ENCODE measurements around the gene ASTE1.

Gene ASTE1

GRCh38 chr3:131050001-131050400, 23.4 kb upstream of the ASTE1 start (continued):
- no peak for TF ChIP-seq ZNF214 (tag by site-specific recombination; IDR thresholded peaks at IDR 0.05; ENCODE audit: borderline replicate concordance)

DNA sequence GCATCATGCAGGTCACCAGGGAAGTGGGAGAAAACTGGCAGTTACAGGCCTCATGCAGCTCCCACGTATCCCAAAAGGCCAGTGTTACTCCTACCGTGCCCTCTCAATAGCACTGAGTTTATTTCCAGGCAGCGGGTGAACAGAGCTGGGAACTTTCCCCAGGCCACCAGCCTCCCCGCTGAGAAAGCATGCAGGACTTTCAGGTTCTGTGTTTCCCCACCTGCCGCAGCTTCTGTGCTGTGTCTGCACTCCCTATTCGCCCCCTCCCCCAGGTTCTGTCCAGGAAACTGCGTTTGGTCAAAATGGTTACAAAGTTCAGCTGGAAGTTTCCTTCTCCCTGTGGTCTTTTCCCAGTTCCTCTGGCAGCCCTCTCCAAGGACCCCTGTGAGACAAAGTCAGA, 21.4 kb upstream of the ASTE1 start:
- no peaks in the 10 kb centered on the region for H3K9me3 ChIP-seq (ENCODE audit: control insufficient read depth, insufficient read depth, low read depth, low read length)
- no peaks in the 10 kb centered on the region for H3K4me1 ChIP-seq (ENCODE audit: control insufficient read depth, insufficient read depth, low read length)
- no peak overlapping the region for H3K4me3 ChIP-seq (ENCODE audit: low read depth, low read length)
- ChIA-PET CTCF (interaction anchor here (0.5 to 0.8 kb wide), 5 partner anchors 16 to 1223 kb away, joined by 3 to 5 read pairs (median 3); no protein-coding TSS in a partner anchor), POLR2A (no interaction called here)
- TF ChIP-seq ZNF366 (tag by site-specific recombination; conservative IDR thresholded peaks at IDR 0.05) (no peak), ZNF843 (tag by site-specific recombination; IDR thresholded peaks at IDR 0.05) (no peak), ZNF112 (tag by site-specific recombination; IDR thresholded peaks at IDR 0.05) (no peak), ZNF174 (tag by site-specific recombination; IDR thresholded peaks at IDR 0.05) (no peak), ZNF692 (tag by site-specific recombination; IDR thresholded peaks at IDR 0.05) (no peak), TCF7L2 (IDR thresholded peaks at IDR 0.05; ENCODE audit: borderline replicate concordance, low read depth, low read length) (no peak), REPIN1 (tag by site-specific recombination; IDR thresholded peaks at IDR 0.05; ENCODE audit: low read depth) (no peak), ZNF518A (tag by site-specific recombination; conservative IDR thresholded peaks at IDR 0.05; ENCODE audit: low read depth) (no peak), ZNF140 (tag by site-specific recombination; IDR thresholded peaks at IDR 0.05) (no peak), ZNF132 (tag by site-specific recombination; IDR thresholded peaks at IDR 0.05; ENCODE audit: borderline replicate concordance) (no peak), ZBTB21 (tag by site-specific recombination; IDR thresholded peaks at IDR 0.05) (no peak)
- TF ChIP-seq, protein P1, sequence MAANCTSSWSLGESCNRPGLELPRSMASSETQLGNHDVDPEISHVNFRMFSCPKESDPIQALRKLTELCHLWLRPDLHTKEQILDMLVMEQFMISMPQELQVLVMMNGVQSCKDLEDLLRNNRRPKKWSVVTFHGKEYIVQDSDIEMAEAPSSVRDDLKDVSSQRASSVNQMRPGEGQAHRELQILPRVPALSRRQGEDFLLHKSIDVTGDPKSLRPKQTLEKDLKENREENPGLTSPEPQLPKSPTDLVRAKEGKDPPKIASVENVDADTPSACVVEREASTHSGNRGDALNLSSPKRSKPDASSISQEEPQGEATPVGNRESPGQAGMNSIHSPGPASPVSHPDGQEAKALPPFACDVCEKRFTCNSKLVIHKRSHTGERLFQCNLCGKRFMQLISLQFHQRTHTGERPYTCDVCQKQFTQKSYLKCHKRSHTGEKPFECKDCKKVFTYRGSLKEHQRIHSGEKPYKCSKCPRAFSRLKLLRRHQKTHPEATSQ (tag by site-specific recombination; IDR thresholded peaks at IDR 0.05): no peak
- TF ChIP-seq, protein P2, sequence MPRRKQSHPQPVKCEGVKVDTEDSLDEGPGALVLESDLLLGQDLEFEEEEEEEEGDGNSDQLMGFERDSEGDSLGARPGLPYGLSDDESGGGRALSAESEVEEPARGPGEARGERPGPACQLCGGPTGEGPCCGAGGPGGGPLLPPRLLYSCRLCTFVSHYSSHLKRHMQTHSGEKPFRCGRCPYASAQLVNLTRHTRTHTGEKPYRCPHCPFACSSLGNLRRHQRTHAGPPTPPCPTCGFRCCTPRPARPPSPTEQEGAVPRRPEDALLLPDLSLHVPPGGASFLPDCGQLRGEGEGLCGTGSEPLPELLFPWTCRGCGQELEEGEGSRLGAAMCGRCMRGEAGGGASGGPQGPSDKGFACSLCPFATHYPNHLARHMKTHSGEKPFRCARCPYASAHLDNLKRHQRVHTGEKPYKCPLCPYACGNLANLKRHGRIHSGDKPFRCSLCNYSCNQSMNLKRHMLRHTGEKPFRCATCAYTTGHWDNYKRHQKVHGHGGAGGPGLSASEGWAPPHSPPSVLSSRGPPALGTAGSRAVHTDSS (tag by site-specific recombination; IDR thresholded peaks at IDR 0.05): no peak
- TF ChIP-seq, protein P3, sequence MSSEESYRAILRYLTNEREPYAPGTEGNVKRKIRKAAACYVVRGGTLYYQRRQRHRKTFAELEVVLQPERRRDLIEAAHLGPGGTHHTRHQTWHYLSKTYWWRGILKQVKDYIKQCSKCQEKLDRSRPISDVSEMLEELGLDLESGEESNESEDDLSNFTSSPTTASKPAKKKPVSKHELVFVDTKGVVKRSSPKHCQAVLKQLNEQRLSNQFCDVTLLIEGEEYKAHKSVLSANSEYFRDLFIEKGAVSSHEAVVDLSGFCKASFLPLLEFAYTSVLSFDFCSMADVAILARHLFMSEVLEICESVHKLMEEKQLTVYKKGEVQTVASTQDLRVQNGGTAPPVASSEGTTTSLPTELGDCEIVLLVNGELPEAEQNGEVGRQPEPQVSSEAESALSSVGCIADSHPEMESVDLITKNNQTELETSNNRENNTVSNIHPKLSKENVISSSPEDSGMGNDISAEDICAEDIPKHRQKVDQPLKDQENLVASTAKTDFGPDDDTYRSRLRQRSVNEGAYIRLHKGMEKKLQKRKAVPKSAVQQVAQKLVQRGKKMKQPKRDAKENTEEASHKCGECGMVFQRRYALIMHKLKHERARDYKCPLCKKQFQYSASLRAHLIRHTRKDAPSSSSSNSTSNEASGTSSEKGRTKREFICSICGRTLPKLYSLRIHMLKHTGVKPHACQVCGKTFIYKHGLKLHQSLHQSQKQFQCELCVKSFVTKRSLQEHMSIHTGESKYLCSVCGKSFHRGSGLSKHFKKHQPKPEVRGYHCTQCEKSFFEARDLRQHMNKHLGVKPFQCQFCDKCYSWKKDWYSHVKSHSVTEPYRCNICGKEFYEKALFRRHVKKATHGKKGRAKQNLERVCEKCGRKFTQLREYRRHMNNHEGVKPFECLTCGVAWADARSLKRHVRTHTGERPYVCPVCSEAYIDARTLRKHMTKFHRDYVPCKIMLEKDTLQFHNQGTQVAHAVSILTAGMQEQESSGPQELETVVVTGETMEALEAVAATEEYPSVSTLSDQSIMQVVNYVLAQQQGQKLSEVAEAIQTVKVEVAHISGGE (tag by site-specific recombination; conservative IDR thresholded peaks at IDR 0.05; ENCODE audit: low read depth): no peak
- no peak overlapping the region for H3K27ac ChIP-seq (ENCODE audit: extremely low read depth, low read depth, low read length)
- H3K36me3 ChIP-seq (ENCODE audit: control insufficient read depth in 2 of 2, insufficient read depth in 1 of 2, low read length in 2 of 2): no peaks in the 10 kb centered on the region
